Esophagus squamous epithelium (tissue), 4 donors: ENCODE measurements around the gene GNA12.
"Not testable (repeated sequence)": the region's sequence is repeated elsewhere in the genome, so short reads cannot be mapped to it uniquely, and the experiment has no call there.

Source experiments
- POLR2A ChIP-seq, 4 donors: fragments of 450-650 bp; IDR thresholded peaks; one replicate each; pipeline ENCODE4 v1.6.1; 2017; ENCODE audit warnings: antibody characterized with exemption in 4 of 4, mild to moderate bottlenecking in 4 of 4, moderate library complexity in 3 of 4
- TF ChIP-seq, protein P1 (sequence below), 6 experiments: fragments of 450-650 bp in 4 of 6; fragments of 200-600 bp in 2 of 6; sonication (generic) in 2 of 6; IDR thresholded peaks; one replicate each; pipeline ENCODE4 v1.5.1; 2016 to 2019; ENCODE audit warnings: antibody characterized with exemption in 6 of 6, mild to moderate bottlenecking in 4 of 6, moderate library complexity in 4 of 6

- TF ChIP-seq, protein P1, sequence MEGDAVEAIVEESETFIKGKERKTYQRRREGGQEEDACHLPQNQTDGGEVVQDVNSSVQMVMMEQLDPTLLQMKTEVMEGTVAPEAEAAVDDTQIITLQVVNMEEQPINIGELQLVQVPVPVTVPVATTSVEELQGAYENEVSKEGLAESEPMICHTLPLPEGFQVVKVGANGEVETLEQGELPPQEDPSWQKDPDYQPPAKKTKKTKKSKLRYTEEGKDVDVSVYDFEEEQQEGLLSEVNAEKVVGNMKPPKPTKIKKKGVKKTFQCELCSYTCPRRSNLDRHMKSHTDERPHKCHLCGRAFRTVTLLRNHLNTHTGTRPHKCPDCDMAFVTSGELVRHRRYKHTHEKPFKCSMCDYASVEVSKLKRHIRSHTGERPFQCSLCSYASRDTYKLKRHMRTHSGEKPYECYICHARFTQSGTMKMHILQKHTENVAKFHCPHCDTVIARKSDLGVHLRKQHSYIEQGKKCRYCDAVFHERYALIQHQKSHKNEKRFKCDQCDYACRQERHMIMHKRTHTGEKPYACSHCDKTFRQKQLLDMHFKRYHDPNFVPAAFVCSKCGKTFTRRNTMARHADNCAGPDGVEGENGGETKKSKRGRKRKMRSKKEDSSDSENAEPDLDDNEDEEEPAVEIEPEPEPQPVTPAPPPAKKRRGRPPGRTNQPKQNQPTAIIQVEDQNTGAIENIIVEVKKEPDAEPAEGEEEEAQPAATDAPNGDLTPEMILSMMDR (IDR thresholded peaks at IDR 0.05), result not testable (repeated sequence)
- TF ChIP-seq POLR2A (IDR thresholded peaks at IDR 0.05), result not testable (repeated sequence)
Measured at GRCh38 chr7:2694122-2694436, 150.0 kb downstream of the GNA12 start.
